GM19324 (cell line): ENCODE data around the gene THSD7B.

Experiments
- ATAC-seq: cut with Tn5 transposase; IDR thresholded peaks from one replicate; pipeline ENCODE4 v1.9.1; 2021; ENCODE audit warnings: mild to moderate bottlenecking, moderate library complexity; ENCODE audit not compliant: unreplicated experiment, low FRiP score

Gene THSD7B

DNA sequence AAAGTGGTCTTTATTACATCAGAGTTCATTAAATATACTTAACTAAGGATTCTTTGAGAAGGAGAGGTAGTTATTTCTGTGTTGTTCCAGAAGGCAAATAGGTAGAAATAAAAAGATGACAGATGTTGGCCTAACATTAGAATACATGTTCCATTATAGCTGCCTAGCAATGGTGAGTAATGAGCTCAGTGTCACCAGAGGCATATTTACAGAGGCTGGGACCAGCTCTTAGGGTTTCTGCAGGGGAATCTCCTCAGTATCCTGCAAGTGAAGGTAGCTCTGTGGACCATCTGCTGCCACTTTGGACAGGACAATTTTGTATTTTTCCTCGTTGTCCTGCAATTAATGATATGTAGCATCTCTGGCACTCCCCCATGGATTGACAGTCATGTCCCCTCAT, 416.0 kb downstream of the THSD7B start:
- no peak for ATAC-seq

DNA sequence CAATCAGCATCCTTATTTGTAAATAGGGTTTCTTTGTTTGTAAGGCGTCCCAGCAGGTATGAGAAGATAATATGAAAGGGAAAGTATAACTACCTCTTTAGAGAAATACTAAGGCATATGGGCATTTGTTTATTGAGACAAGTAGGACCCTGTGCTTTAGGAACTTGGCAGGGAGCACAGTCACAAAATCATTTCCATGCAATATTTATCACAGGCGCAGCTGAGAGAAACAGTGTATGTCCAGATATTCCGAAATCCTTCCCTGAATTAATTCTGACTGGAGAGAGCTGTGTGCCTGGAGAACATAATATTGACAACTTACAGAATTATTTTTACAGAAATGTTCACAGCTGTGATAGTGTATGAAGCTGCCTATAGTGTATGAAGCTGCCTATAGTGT, 416.7 kb downstream of the THSD7B start:
- no peak for ATAC-seq

DNA sequence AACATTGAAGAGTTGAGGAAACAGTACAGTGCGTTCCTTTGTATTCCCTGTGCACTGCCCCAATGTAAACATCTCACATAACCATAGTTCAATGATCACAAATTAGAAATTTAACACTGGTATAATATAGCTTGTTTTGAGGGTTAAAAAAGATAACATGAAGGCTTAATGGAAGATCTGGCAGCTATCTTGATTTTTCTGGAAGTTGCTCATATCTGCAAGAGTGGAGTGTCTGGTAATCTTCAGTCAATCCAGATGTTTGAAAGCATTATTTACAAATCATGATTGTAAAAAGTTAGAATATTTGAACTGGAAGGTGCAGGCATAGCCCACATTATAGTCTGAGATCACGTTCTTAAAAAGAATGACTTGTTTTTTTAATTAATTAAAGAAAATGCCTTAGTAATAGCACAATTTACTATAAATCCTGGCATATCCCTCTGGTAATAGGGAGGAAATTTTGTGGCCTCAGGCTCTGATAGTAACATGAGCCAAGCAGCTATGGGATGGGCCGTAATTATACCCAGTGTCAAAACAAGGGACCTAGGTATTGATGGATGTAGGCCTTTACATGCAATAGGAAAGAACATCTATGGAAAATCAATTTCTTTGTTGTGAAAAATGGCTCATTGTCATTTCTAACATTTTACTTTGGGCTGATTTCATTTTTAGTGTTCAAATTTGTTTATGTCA, 418.0 kb downstream of the THSD7B start:
- ATAC-seq, result no peak

DNA sequence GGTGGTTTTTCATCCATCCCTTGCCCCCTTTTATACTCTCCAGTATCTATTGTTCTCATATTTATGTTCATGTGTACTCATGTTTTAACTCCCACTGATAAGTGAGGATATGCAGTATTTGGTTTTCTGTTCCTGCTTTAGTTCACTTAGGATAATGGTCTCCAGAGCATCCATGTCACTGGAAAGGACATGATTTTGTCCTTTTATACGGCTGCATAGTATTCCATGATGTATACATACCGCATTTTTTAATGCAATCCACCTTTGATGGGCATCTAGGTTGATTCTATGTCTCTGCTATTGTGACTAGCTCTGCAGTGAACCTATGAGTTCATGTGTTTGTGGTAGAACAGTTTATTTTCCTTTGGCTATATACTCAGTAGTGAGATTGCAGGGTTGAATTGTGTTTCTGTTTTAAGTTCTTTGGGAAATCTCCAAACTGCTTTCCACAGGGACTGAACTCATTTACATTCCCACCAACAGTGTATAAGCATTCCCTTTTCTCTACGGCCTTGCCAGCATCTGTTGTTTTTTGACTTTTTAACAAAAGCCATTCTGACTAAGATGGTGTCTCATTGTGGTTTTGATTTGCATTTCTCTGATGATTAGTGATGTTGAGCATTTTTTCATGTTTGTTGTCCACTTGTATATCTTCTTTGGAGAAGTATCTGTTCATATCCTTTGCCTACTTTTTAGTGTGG, 420.2 kb downstream of the THSD7B start:
- ATAC-seq, result no peak

DNA sequence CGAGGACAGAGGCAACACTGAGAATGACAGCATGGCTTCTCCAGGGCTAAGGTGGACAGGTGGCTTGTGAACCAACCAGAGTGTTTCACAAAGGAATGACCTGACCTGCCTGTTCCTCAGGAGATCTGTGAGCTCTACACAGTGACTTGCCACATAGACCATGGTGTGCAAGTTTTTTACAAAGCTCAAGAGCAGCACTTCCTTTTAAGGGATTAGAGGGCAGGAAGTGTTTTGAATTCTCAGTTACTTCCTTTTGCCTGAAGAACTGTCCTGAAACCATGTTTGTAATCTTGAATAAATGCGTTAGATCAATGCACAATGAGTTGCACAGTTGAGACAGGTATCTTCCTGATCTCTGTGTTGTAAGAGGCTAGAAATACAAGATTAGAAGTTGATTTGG, 421.9 kb downstream of the THSD7B start:
- ATAC-seq, result no peak

DNA sequence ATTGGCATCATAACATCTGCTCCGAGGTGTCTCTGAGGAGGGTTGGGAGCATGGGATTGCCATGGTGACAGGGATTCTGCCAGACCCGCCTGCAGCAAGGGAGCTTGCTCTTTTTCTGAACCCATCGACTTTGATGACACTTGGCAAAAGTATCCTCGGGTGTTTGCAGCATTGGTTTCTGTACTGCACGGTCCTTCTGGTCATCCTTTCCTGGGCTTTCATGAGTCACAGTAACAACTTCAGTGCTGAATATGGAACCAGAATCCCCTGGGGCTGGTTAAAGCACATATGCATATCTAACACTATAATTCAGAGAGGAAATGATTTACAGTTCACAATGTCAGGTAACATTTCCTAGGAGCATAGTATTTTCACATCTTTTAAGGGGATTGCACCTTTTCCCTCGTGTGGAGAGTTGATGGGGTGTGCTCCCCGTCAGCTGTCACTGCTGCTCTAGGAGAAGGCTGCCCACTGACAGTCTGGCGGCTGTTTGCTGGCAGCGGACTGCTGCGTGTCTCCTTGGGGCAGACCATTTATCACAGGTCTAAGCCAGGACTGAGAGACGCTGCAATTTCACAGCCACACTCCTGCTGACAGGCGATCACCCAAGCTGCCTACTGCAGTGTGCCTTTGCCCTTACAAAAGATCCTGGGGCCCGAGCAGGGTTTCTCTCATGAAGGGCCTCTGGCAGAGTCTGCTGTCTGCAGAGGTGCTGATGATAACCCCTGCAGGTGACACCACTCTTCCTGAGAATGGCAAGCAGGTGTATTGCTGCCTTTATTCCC, 425.3 kb downstream of the THSD7B start:
- no peak for ATAC-seq

DNA sequence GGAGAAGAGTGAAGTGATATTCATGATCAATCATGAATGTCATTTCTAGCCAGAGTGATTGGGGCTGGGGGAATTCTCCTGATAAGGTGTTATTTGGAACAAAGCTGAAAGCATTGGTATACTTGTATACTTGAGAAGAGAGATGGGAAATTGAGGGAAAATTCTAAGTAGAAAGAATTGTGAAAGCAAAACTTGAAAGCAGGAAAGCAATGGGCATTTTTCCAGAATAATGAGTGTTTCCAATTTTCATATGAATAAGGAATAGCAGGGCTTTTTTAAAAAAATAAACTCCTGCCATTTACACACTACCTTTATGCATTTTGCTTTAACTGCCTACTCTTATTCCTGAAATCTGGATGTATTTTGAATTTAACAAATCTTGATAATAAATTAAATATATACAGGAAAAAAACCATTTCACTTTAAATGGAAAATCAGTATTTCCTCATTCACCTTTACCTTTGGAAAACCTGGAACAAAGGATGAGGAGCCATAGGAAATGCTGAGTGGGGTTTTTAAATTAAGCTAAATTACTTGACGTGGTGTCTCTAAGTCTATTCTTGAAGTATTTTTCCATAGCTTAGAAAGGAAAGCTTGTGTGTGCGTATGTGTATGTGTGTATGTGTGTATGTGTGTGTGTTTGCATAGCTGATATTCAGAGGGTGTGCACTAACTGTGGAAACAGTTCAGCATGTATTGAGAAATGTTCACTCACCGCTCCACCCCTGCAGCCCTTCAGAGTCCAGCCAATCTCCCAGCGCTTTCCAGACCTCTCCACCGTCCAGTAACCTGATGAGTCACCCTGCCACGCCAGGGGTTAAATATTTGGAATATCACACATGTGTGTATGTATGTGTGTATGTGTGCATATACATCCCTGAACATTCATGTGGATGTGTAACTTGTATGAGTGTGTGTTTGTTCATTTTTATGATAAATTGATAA, 427.3 kb downstream of the THSD7B start:
- ATAC-seq, result no peak

DNA sequence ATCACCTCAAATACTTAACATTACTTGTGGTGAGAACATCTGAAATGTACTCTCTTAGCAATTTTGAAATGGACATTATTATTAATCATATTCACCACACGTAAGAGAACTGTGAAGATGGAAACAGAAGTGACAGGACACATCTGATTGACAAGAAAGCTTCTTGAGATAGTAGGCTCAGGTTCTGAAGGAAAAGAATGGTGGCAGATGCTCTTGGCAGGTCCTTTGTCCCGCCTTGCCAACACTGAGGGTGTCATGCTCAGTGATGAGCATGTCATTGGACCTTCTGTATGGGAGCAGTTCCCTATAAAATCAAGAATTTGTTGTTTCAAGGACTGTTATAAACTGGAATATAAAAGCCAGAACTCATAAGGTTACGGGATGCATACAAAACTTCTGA, 428.1 kb downstream of the THSD7B start:
- ATAC-seq, result no peak

DNA sequence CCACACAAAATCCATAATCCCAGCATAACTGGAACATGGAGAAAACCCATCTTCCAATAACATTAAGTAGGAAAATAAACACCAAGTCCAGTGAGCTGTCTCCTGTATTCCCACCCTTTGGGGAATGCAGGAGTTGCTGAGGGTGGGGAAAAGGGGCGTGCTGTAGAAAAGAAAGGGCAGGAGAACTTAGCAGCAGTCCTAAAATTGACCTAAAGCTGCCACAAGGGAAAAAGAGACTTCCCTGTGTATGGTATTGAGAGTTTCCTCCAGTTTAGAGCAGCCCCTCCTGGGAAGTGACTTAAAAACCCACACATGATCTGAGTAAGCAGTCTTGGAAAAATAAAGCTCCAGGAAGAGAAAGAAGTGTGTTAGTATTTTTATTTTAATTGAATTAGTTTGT, 428.8 kb downstream of the THSD7B start:
- no peak for ATAC-seq

DNA sequence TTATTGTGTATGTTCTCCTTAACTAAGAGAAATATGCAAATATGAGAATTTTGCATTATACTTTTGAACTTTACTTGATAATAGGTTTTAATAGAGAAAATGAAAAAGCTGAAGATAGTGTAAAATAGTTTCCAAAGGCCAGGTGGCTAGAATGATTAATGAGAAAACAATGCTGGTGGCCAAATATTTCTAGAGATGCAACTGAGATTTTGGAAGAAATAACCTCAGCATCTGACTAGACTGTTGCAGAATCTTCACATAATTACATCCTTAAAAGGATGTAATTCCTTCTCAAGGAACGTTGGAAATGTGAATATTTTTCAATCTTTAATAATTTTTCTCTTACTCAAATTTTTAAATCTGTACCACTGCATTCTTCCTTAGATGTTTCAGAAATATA, 434.4 kb downstream of the THSD7B start:
- no peak for ATAC-seq

DNA sequence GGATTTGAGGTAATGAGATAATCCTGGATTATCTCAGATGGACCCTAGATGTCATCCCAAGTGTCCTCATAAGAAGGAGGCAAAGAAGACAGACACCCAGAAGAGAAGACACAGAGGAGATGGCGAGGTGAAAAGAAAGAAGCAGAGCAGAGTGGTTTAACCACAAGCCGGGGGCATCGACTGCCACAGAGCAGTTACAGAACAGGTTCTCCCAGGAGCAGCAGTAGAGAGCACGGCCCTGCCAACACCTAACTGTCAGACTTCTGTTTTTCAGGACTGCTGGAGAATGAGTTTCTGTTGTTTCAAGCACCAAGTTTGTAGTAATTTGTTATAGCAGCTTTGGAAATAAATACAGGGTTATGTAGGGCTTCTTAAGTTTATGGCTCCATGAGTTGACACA, 437.0 kb downstream of the THSD7B start:
- ATAC-seq, result no peak

DNA sequence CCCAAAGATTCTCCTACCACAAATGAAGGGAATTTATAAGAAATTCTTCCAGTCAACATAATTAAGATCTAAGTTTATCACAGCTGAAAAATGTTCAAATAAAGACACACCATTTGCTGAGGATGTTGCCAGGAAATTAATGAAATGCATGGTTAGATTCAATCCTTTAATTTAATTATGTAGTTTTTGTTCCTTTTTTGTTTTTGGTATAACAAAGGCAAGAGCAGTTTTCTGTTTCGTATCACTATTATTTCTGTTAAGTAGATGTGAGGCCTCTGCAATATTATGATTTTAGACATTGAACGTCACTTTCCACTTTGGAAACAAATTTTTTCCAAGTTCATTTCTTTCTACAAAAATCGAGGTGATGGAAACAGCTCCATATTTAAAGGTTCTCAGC, 440.0 kb downstream of the THSD7B start:
- ATAC-seq, result no peak

DNA sequence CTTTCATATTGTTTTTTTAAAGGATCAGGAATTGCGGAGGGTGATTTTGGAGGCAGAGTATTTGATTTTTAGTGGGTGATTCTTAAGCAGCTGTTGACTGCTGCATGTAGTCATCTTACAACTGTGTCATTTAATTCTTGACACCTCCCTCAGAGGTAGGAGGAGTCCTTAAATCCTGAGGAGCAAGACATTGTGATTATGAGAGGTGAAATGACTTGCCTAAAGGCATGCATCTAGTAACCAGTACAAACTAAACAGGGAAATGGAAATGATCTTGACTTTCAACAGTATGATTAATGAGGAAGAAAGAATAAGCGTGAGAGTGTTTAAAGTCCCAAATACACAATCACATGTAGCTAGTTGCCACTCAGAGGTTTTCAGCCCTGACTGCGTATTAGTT, 440.7 kb downstream of the THSD7B start:
- ATAC-seq, result no peak

DNA sequence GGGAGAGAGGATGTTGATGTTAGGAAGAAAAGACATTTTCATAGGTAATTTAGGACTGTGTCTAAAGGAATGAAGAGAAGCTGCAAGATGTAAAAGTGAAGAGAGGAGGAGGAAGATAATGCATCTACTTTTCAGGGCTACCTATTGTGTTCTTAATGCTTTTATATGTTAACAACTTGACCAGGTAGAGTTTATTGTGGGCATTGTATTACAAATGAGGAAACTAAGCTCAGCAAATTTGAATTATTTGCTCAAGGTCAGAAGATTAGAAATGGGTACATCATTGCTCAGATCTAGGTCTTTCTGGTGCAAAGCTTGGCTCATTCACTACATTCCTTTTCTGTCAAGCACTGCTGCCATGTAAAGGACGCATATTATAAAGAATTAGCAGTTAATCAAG, 441.7 kb downstream of the THSD7B start:
- ATAC-seq, result no peak

DNA sequence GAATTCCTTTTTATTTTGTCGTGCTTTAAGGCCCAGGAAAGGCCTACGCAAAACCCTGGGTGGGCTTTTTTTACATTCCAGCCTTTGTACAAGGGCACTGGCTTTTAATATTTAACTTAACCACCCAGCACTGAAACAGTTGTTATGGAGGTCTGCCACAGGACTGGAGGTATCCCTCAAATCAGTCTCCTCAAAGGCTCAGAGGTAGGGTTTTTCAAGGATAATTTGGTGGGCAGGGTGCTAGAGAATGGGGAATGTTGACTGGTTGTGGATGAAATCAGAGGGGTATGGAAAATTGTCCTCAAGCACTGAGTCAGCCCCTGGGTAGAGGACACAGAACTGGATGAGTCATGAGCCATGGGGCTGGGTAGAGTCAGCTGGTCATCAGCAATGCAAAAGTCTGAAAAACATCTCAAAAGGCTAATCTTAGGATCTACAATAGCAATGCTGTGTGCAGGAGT, 443.1 kb downstream of the THSD7B start:
- no peak for ATAC-seq

DNA sequence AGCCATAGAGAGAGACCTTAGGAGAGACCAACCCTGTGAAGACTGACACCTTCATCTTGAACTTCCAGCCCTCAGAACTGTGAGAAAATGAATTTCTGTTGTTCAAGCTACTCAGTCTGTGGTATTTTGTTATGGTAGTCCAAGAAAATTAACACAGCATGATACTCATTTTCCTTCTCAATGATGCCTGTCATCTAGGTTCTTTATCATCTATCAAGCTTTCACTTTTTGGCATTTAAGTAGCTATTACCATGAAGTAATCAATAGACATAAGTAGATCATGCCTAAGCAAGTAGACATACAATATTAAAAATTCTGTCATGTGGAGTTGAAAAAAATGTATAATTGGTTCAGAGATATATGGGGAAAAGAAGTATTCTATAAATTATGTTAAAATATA, 444.7 kb downstream of the THSD7B start:
- ATAC-seq, result no peak

DNA sequence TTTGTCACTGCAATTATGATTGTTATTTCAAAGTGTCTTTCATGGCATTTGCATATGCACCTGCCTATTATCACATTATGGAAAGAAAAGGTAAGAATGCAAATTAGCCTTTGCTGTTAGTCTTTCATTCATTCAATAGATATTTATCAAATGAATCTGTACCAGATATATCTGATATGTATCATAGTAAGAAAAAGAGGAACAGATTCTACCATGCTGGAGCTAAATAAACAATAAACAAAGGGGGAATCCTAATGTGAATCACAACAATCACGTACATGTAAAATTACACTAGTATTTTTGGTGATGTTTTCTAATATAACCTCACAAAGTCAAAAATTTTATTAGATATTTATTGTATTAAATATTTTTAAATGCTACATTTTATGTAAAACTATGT, 446.4 kb downstream of the THSD7B start:
- no peak for ATAC-seq

DNA sequence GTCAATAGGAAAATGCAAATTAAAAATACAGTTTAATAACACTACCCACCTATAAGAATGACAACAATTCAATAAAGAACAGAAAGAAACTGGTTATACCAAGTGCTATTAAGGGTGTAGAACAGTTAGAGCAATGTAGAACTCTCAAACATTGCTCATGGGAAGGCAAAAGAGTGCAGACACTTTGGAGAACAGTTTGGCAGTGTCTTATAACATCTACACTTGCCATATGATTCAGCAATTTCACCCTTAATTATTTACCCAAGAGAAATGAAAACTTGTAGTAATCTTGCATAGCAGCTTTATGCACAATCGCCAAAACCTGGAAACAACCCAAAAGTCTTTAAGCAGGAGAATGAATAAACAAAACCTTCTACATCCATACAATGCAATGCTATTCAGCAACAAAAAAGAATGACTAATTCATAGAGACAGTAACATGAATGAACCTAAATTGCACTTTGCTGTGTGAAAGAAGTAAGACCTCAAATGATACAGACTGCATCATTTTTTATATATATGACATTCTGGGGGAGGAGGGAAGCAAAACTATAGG, 455.2 kb downstream of the THSD7B start:
- no peak for ATAC-seq

DNA sequence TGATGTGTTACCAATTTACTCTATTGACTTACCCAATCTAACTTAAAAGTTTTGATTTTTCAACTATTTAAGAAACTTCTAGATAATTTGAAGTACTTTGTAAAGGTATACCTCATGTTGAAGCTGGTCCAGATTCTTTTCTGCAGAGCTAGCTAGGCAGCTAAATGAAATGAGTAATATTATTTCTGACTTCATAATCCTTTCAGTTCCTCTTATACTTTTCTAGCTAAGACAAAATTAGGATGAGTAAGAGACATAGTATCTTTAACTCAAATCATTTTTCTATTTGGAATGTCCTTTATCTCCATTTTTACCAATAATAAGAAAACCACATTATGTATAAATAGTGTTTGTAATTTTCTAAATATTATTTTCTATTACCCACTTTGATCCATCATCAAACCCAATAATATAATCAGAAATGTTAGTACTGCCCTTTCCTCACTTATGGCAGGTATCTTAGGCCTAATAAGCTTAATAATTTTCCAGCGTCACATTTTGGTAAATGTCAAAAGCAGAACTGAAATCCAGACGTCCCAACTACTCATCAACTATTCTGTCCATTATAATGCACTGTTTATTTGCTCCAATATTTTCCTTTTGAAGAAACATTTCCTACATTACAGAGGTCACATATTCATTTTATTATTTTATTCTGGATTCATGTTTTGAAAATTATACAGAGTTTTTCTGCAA, 456.6 kb downstream of the THSD7B start:
- ATAC-seq, result no peak

DNA sequence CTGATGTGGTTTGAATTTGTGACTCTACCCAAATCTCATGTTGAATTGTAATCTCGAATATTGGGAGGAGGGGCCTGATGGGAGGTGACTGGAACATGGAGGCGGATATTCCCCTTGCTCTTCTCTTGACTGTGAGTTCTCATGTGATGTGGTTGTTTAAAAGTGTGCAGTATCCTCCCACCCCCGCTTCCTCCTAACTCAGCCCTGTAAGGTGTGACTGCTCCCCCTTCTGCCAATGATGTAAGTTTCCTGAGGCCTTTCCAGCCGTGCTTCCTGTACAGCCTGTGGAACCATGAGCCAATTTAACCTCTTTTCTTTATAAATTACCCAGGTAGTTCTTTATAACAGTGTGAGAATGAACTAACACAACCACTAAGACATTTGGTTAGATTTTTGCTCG, 458.4 kb downstream of the THSD7B start:
- ATAC-seq, result no peak
